CD4-positive, alpha-beta memory T cell (primary cell): ENCODE measurements around the gene WDR27. TPM values are rescaled to one million over a fixed set of nuclear protein-coding genes. Genes with fewer than 3 reads are reported as not detected.

Source experiments
- CTCF ChIA-PET: fragments of 350-600 bp; sonication (Branson Sonifier 250); formaldehyde crosslinking; loops from one replicate; lab custom pipeline; 2021; ENCODE audit warnings: inconsistent platforms; ENCODE audit not compliant: partially characterized antibody; lab: Charles Lee
- POLR2A ChIA-PET: fragments of 350-600 bp; sonication (Branson Sonifier 250); formaldehyde crosslinking; loops from one replicate; lab custom pipeline; 2021; ENCODE audit not compliant: partially characterized antibody; lab: Charles Lee
- DNase-seq, 5 donors: peaks; one replicate each; pipeline versions ENCODE4 v3.0.0 to v3.0.0-alpha.2; 2020 to 2022; ENCODE audit warnings: mixed read lengths in 1 of 5
- H3K27ac ChIP-seq: one replicate; pipeline ENCODE4 v1.7.0; 2013; ENCODE audit warnings: low read depth, low read length
- H3K27me3 ChIP-seq: 2 replicates; pipeline ENCODE4 v1.7.0; 2013; ENCODE audit warnings: mild to moderate bottlenecking, low read length, moderate library complexity; ENCODE audit not compliant: insufficient read depth
- H3K36me3 ChIP-seq: 2 replicates; pipeline ENCODE4 v1.7.0; 2013; ENCODE audit warnings: mild to moderate bottlenecking, low read length, moderate library complexity; ENCODE audit not compliant: insufficient read depth
- H3K4me1 ChIP-seq: 2 replicates; pipeline ENCODE4 v1.7.0; 2013; ENCODE audit warnings: mild to moderate bottlenecking, low read length, moderate library complexity; ENCODE audit not compliant: insufficient read depth
- H3K4me3 ChIP-seq, 2 donors: one replicate each; pipeline ENCODE4 v1.7.0; 2013; ENCODE audit warnings: low read length in 2 of 2, mild to moderate bottlenecking in 1 of 2
- H3K9me3 ChIP-seq, 2 donors: one replicate each; pipeline ENCODE4 v1.7.0; 2013; ENCODE audit warnings: low read length in 2 of 2, control low read depth in 1 of 2; ENCODE audit not compliant: control insufficient read depth in 1 of 2
- H3K27ac Mint-ChIP-seq, 7 donors: one replicate each; pipeline ENCODE4 v1.8.0; 2020 to 2021; ENCODE audit warnings: mixed read lengths in 7 of 7, mild to moderate bottlenecking in 6 of 7, inconsistent platforms in 3 of 7, moderate library complexity in 3 of 7
- H3K27me3 Mint-ChIP-seq, 2 donors: one replicate each; pipeline ENCODE4 v1.8.0; 2020 to 2021; ENCODE audit warnings: mixed read lengths in 2 of 2
- H3K36me3 Mint-ChIP-seq, 2 donors: one replicate each; pipeline ENCODE4 v1.8.0; 2020 to 2021; ENCODE audit warnings: mixed read lengths in 2 of 2, inconsistent platforms in 1 of 2, mild to moderate bottlenecking in 1 of 2
- H3K4me1 Mint-ChIP-seq, 4 donors: one replicate each; pipeline ENCODE4 v1.8.0; 2020 to 2021; ENCODE audit warnings: mixed read lengths in 4 of 4, mild to moderate bottlenecking in 1 of 4
- H3K4me3 Mint-ChIP-seq, 8 donors: one replicate each; pipeline ENCODE4 v1.8.0; 2020 to 2021; ENCODE audit warnings: mixed read lengths in 8 of 8, mild to moderate bottlenecking in 7 of 8, moderate library complexity in 6 of 8, inconsistent platforms in 3 of 8
- H3K9me3 Mint-ChIP-seq, 8 donors: one replicate each; pipeline ENCODE4 v1.8.0; 2020 to 2021; ENCODE audit warnings: mixed read lengths in 8 of 8, mild to moderate bottlenecking in 5 of 8, inconsistent platforms in 3 of 8, moderate library complexity in 1 of 8
- intact Hi-C: fragments of 100-400 bp; cut with micrococcal nuclease; formaldehyde crosslinking; loops from one replicate; pipeline ENCODE4 v1.15.1; 2023
- polyA plus RNA-seq, 2 donors: library from polyadenylated mRNA; unstranded; fragments of 300-500 nt; fragmentation: Illumina TruSeq; gene quantifications; one replicate each; pipeline ENCODE4 v1.2.3, GENCODE V29; 2021
- total RNA-seq, 2 experiments: library from RNA; stranded (reverse); gene quantifications; one replicate each; pipeline ENCODE4 v1.2.3, GENCODE V29; 2021

Gene WDR27
- total and polyA plus RNA-seq, 4 experiments from 2014 or later = 5.9 to 82.8 (median 39.8) TPM

DNA sequence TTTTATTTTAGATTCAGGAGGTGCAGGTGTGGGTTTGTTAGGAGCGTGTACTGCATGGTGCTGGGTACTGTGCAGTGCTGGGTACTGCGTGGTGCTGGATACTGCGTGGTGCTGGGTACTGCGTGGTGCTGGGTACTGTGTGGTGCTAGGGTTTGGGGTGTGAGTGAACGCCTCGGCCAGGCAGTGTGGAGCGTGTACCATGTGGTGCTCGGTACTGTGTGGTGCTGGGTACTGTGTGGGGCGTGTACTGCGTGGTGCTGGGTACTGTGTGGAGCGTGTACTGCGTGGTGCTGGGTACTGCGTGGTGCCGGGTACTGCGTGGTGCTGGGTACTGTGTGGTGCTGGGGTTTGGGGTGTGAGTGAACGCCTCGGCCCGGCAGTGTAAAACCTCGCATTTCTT lies 62.9 kb downstream of the WDR27 start:
- peak overlapping the region in 1 of 8 donors; percentile 45 for H3K4me3 Mint-ChIP-seq
- no peak overlapping the region for H3K27ac Mint-ChIP-seq
- no peaks in the 10 kb centered on the region for H3K9me3 ChIP-seq
- H3K9me3 Mint-ChIP-seq = no peaks in the 10 kb centered on the region
- ChIA-PET CTCF (no interaction called here), POLR2A (no interaction called here)
- intact Hi-C loops = no loop called here
- H3K4me1 ChIP-seq = no peaks in the 10 kb centered on the region
- no peaks in the 10 kb centered on the region for H3K27me3 ChIP-seq
- no peaks in the 10 kb centered on the region for H3K27me3 Mint-ChIP-seq
- no peaks in the 10 kb centered on the region for H3K4me1 Mint-ChIP-seq
- peaks cover 10 to 24% of the 10 kb centered on the region in 2 donors for H3K36me3 Mint-ChIP-seq
- no peak overlapping the region for H3K4me3 ChIP-seq
- no peak for DNase-seq
- no peaks in the 10 kb centered on the region for H3K36me3 ChIP-seq
- H3K27ac ChIP-seq = no peak overlapping the region

GRCh38 chr6:169638388-169638787 lies 63.4 kb downstream of the WDR27 start:
- Histone ChIP-seq H3K4me3 (no peak overlapping the region), H3K4me1 (no peaks in the 10 kb centered on the region), H3K27me3 (no peaks in the 10 kb centered on the region), H3K9me3 (no peaks in the 10 kb centered on the region), H3K36me3 (no peaks in the 10 kb centered on the region), H3K27ac (no peak overlapping the region)
- Mint-ChIP-seq H3K36me3 (peaks cover 14 to 28% of the 10 kb centered on the region in 2 donors), H3K9me3 (no peaks in the 10 kb centered on the region), H3K4me3 (no peak overlapping the region), H3K27me3 (no peaks in the 10 kb centered on the region), H3K27ac (no peak overlapping the region), H3K4me1 (no peaks in the 10 kb centered on the region)
- POLR2A ChIA-PET = no interaction called here
- intact Hi-C loops = no loop called here
- CTCF ChIA-PET = no interaction called here
- DNase-seq = no peak

- intact Hi-C loops = no loop called here
- DNase-seq = no peak
- H3K9me3 Mint-ChIP-seq = no peaks in the 10 kb centered on the region
- H3K36me3 Mint-ChIP-seq = peaks cover 20 to 42% of the 10 kb centered on the region in 2 donors
- H3K27ac Mint-ChIP-seq = no peak overlapping the region
- H3K4me3 Mint-ChIP-seq = no peak overlapping the region
- no peaks in the 10 kb centered on the region for H3K27me3 ChIP-seq
- H3K36me3 ChIP-seq = no peaks in the 10 kb centered on the region
- no peaks in the 10 kb centered on the region for H3K9me3 ChIP-seq
- POLR2A ChIA-PET = no interaction called here
- no peaks in the 10 kb centered on the region for H3K4me1 ChIP-seq
- no peak overlapping the region for H3K27ac ChIP-seq
- CTCF ChIA-PET = no interaction called here
- H3K4me1 Mint-ChIP-seq = no peaks in the 10 kb centered on the region
- no peaks in the 10 kb centered on the region for H3K27me3 Mint-ChIP-seq
- H3K4me3 ChIP-seq = no peak overlapping the region
Measured at GRCh38 chr6:169635345-169635744, 66.5 kb downstream of the WDR27 start.

DNA sequence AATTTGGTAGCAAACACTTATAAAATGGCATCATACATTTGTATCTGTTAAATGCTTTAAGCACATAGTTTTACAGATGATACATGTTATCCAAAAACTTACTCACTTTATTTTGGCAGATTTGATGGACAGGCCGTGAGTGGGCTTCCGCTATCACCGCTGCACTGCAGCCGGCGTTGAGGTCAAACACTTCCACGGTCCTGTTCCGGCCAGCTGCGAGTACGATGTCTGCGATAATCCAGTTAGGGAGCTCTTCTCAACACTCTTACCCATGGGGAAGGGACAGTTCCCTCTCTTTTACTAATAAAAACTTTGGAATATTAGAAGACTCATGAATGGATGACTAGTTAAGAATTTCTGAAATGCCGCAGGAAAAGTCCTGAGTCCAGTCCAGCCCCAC lies 69.0 kb downstream of the WDR27 start:
- no peaks in the 10 kb centered on the region for H3K4me1 ChIP-seq
- H3K27me3 ChIP-seq = no peaks in the 10 kb centered on the region
- CTCF ChIA-PET = no interaction called here
- H3K27ac ChIP-seq = no peak overlapping the region
- H3K9me3 Mint-ChIP-seq = no peaks in the 10 kb centered on the region
- H3K4me3 Mint-ChIP-seq = no peak overlapping the region
- intact Hi-C loops = no loop called here
- H3K4me1 Mint-ChIP-seq = no peaks in the 10 kb centered on the region
- no peak overlapping the region for H3K4me3 ChIP-seq
- no peaks in the 10 kb centered on the region for H3K27me3 Mint-ChIP-seq
- no peak overlapping the region for H3K27ac Mint-ChIP-seq
- POLR2A ChIA-PET = no interaction called here
- H3K36me3 Mint-ChIP-seq = peaks cover 19 to 35% of the 10 kb centered on the region in 2 donors
- H3K9me3 ChIP-seq = no peaks in the 10 kb centered on the region
- H3K36me3 ChIP-seq = no peaks in the 10 kb centered on the region
- no peak for DNase-seq

GRCh38 chr6:169629256-169629655 lies 72.6 kb downstream of the WDR27 start:
- Mint-ChIP-seq H3K9me3 (no peaks in the 10 kb centered on the region), H3K4me3 (no peak overlapping the region), H3K4me1 (no peaks in the 10 kb centered on the region), H3K36me3 (peaks cover 21 to 46% of the 10 kb centered on the region in 2 donors), H3K27me3 (no peaks in the 10 kb centered on the region), H3K27ac (no peak overlapping the region)
- Histone ChIP-seq H3K27me3 (no peaks in the 10 kb centered on the region), H3K4me3 (no peak overlapping the region), H3K9me3 (no peaks in the 10 kb centered on the region), H3K4me1 (no peaks in the 10 kb centered on the region), H3K27ac (no peak overlapping the region), H3K36me3 (no peaks in the 10 kb centered on the region)
- ChIA-PET POLR2A (no interaction called here), CTCF (no interaction called here)
- intact Hi-C loops = no loop called here
- no peak for DNase-seq

- DNase-seq = no peak
- H3K27ac Mint-ChIP-seq = peak overlapping the region in 2 of 7 donors; percentile 4 to 18
- peaks cover 9 to 35% of the 10 kb centered on the region in 2 donors for H3K36me3 Mint-ChIP-seq
- Histone ChIP-seq H3K4me1 (no peaks in the 10 kb centered on the region), H3K9me3 (no peaks in the 10 kb centered on the region), H3K27ac (no peak overlapping the region), H3K36me3 (no peaks in the 10 kb centered on the region), H3K4me3 (no peak overlapping the region), H3K27me3 (no peaks in the 10 kb centered on the region)
- intact Hi-C loops = no loop called here
- no peaks in the 10 kb centered on the region for H3K9me3 Mint-ChIP-seq
- no peaks in the 10 kb centered on the region for H3K27me3 Mint-ChIP-seq
- ChIA-PET POLR2A (no interaction called here), CTCF (no interaction called here)
- H3K4me1 Mint-ChIP-seq = no peaks in the 10 kb centered on the region
- no peak overlapping the region for H3K4me3 Mint-ChIP-seq
Measured at GRCh38 chr6:169627736-169628607, 73.9 kb downstream of the WDR27 start.

- H3K27me3 Mint-ChIP-seq = no peaks in the 10 kb centered on the region
- Histone ChIP-seq H3K4me3 (no peak overlapping the region), H3K36me3 (no peaks in the 10 kb centered on the region), H3K4me1 (no peaks in the 10 kb centered on the region), H3K27ac (no peak overlapping the region), H3K9me3 (no peaks in the 10 kb centered on the region), H3K27me3 (no peaks in the 10 kb centered on the region)
- no peak overlapping the region for H3K4me3 Mint-ChIP-seq
- H3K36me3 Mint-ChIP-seq = peaks cover 7 to 27% of the 10 kb centered on the region in 2 donors
- POLR2A ChIA-PET = no interaction called here
- CTCF ChIA-PET = no interaction called here
- no peaks in the 10 kb centered on the region for H3K4me1 Mint-ChIP-seq
- no peak overlapping the region for H3K27ac Mint-ChIP-seq
- intact Hi-C loops = no loop called here
- no peaks in the 10 kb centered on the region for H3K9me3 Mint-ChIP-seq
- DNase-seq = no peak
Measured at GRCh38 chr6:169626649-169627048, 75.2 kb downstream of the WDR27 start.
